GM12875 (cell line): ENCODE data around the gene MAP3K2.

Experiments used
- H3K4me3 ChIP-seq: one replicate; pipeline ENCODE4 v1.5.1; 2011; ENCODE audit warnings: low read depth, low read length, control low read depth
- TF ChIP-seq, protein P1 (sequence below): IDR thresholded peaks from 2 replicates; pipeline ENCODE4 v1.5.1; 2011; ENCODE audit warnings: low read depth, mild to moderate bottlenecking, control low read depth, inconsistent platforms, low read length, moderate library complexity, borderline replicate concordance; ENCODE audit not compliant: insufficient read depth

Gene MAP3K2

DNA sequence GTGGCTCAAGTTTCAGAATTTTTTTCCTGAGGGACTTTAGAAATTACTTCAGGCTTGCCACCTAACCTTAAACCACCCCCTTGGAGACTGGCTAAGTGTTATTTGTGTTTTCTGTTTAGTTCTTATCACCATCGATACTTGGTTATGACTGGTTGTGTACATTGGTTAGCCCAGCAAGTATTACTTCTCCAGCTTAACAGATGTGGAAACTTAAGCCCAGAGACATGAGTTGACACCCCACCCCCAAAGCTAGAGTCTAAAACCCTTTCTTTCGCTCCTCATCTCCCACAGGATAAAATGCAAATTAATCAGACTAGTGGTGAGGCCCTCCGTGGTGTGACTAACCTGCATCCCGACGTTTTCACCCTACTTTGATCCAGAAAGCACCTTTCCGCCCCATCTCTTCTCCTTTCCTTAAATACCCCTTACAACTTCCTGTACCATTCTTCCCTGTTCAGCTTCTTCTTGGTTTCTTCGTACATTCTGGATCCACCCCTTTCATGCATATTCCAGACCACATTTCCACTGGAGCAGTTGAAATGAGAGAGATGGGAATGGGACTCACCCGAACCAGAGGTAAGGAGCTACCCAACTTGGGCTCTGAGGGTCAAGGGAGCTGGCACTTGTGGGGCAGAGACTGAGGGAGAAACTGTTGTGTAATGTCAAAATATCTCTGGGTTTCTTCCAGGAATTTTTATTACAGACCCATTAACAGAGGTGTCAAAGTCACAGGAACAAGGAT is 819 bp upstream of the MAP3K2 start:
- TF ChIP-seq, protein P1, sequence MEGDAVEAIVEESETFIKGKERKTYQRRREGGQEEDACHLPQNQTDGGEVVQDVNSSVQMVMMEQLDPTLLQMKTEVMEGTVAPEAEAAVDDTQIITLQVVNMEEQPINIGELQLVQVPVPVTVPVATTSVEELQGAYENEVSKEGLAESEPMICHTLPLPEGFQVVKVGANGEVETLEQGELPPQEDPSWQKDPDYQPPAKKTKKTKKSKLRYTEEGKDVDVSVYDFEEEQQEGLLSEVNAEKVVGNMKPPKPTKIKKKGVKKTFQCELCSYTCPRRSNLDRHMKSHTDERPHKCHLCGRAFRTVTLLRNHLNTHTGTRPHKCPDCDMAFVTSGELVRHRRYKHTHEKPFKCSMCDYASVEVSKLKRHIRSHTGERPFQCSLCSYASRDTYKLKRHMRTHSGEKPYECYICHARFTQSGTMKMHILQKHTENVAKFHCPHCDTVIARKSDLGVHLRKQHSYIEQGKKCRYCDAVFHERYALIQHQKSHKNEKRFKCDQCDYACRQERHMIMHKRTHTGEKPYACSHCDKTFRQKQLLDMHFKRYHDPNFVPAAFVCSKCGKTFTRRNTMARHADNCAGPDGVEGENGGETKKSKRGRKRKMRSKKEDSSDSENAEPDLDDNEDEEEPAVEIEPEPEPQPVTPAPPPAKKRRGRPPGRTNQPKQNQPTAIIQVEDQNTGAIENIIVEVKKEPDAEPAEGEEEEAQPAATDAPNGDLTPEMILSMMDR = no peak

DNA sequence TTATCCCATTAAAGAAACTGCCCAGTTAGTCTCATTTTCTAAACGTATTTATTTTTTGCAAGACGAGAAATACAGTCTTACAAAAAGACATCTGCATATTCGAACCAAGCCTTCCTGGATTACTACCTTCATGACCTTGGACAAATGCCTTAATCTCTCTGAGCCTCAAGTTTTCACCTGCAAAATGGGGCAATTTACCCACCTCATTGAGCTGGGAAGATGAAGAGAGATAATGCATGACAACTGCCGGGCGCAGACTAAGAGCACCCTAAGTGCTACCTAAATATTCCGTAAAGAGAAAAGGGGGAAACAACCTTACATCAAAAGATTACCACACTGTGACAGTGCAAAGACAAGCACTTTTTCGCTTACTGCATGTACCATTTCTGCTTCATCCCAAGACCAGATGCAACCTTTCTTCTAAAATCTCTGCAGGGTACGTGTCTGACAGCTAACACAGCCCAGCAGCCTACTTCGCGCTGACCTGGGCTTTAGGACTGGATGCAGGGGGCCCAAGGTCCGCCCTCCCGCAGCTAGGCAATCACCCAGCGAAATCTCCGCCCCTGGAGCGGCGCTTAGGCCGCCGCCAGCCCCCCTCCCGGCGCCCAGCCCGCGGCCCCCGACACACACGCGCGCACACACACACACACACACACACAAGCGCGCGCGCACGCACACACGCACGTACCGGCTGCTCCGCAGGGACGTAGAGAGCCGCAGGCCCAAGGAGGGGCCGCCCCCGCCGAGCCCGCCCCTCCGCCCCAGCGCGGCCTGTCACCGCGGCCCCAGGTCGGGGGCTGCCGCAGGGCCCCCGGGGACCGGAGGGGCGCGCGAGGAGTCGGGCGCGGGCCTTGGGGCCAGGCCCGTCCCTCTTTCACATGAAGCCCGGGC is 766 bp downstream of the MAP3K2 start:
- H3K4me3 ChIP-seq = peak overlapping the region; percentile 87
- TF ChIP-seq, protein P1 = no peak

More for the DNA sequence above, 819 bp upstream of the MAP3K2 start:
- H3K4me3 ChIP-seq = peak overlapping the region; percentile 55

DNA sequence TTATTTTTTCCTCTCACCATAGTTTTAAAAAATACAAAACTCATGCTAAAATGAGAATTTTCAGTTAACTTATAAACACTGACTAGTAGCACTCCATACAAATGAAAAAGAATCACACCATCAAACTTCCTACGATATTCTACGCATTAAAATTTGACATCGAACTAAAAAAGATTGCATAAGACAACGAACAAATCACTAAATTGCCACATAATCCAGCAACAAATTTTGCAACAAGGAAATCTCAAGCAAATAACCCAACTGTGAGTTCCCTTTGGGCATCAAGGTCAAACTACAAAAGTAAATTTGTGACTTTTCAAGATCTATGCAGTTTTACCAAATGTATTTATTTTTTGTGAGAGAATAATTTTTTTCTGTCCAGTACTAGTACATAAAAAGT is 1.5 kb downstream of the MAP3K2 start:
- H3K4me3 ChIP-seq = no peak overlapping the region
- TF ChIP-seq, protein P1 = no peak

DNA sequence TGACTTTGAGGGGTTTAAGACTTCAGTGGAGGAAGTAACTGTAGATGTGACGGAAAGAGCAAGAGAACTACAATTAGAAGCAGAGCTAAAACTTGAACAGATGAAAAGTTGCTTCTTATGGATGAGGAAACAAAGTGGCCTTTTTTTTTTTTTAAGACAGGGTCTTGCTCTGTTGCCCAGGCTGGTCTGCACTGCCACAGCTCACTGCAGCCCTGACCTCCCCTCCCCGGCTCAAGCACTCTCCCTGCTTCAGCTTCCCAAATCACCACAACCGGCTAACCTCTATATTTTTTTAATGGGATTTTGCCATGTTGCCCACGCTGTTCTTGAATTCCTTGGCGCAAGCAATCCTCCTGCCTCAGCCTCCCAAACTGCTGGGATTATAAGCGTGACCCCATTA is 3.2 kb downstream of the MAP3K2 start:
- TF ChIP-seq, protein P1 = no peak
- H3K4me3 ChIP-seq = no peak overlapping the region

DNA sequence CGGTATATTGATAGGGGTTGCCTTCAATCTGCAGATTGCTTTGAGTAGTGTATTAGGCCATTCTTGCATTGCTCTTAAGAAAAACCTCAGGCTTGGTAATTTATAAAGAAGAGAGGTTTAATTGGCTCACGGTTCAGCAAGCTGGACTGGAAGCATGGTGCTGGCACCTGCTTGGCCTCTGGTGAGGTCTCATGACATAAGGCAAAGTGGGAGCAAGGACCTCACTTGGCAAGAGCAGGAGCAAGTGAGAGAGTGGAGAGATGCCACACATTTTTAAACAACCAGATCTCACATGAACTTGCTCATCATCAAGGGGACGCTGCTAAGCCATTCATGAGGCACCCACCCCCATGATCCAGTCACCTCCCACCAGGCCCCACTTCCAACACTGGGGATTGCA is 4.9 kb downstream of the MAP3K2 start:
- no peak overlapping the region for H3K4me3 ChIP-seq
- TF ChIP-seq, protein P1 = no peak

DNA sequence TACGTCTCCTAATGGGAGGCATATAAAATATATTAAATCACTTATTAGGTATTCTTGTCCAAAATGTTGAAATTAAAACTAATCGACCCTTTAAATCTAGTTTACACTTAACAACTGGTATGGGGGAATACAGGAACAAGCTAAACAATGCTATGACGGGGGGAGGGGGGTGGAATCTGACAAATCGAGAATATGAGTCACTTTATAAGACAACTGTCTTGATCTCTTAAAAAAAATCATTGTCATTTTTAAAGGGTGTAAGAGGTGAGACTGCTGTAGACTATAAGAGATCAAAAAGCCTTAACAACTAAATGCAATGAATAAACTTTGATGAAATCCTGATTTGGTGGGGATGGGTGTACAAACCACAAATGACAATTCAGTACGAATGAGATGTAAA is 6.0 kb downstream of the MAP3K2 start:
- no peak overlapping the region for H3K4me3 ChIP-seq
- TF ChIP-seq, protein P1 = no peak
